ENCODE measurements around the gene FBP1.
"Not testable (repeated sequence)": the region's sequence is repeated elsewhere in the genome, so short reads cannot be mapped to it uniquely, and the experiment has no call there.

Gene FBP1

GRCh38 chr9:94591876-94592275 is 47.4 kb downstream of the FBP1 start:
- Histone ChIP-seq H3K4me2 (ENCODE audit: low read length) (no peak overlapping the region), H3K36me3 (ENCODE audit: insufficient read depth, low read length) (no peaks in the 10 kb centered on the region), H3F3A (ENCODE audit: insufficient read depth, low read length) (no peaks in the 10 kb centered on the region), H3K27me3 (ENCODE audit: insufficient read depth, low read length) (peaks cover 11% of the 10 kb centered on the region; the same call in 1 of the 2 replicates), H3K9ac (ENCODE audit: low read length) (no peak overlapping the region), H3K27ac (ENCODE audit: low read depth, low read length, poor library complexity, severe bottlenecking) (no peak overlapping the region), H3K9me2 (ENCODE audit: low read depth, low read length) (no peaks in the 10 kb centered on the region), H3K4me3 (ENCODE audit: low read depth, low read length, poor library complexity, severe bottlenecking) (no peak overlapping the region), H3K79me2 (ENCODE audit: insufficient read depth, low read length) (no peaks in the 10 kb centered on the region), H4K20me1 (ENCODE audit: insufficient read depth, low read length) (no peaks in the 10 kb centered on the region), H3K4me1 (ENCODE audit: insufficient read depth, low read length, severe bottlenecking) (no peaks in the 10 kb centered on the region), H3K9me3 (ENCODE audit: low read length) (no peaks in the 10 kb centered on the region), H2AFZ (ENCODE audit: low read length) (no peak overlapping the region)
- TF ChIP-seq, protein P1, sequence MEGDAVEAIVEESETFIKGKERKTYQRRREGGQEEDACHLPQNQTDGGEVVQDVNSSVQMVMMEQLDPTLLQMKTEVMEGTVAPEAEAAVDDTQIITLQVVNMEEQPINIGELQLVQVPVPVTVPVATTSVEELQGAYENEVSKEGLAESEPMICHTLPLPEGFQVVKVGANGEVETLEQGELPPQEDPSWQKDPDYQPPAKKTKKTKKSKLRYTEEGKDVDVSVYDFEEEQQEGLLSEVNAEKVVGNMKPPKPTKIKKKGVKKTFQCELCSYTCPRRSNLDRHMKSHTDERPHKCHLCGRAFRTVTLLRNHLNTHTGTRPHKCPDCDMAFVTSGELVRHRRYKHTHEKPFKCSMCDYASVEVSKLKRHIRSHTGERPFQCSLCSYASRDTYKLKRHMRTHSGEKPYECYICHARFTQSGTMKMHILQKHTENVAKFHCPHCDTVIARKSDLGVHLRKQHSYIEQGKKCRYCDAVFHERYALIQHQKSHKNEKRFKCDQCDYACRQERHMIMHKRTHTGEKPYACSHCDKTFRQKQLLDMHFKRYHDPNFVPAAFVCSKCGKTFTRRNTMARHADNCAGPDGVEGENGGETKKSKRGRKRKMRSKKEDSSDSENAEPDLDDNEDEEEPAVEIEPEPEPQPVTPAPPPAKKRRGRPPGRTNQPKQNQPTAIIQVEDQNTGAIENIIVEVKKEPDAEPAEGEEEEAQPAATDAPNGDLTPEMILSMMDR (IDR thresholded peaks at IDR 0.05; ENCODE audit: low read length), result no peak
- no peak for TF ChIP-seq EZH2 (IDR thresholded peaks at IDR 0.05; ENCODE audit: borderline replicate concordance, low read length)

GRCh38 chr9:94591046-94591545 is 48.2 kb downstream of the FBP1 start:
- H3K4me1 ChIP-seq (ENCODE audit: insufficient read depth, low read length, severe bottlenecking); H3K9ac ChIP-seq (ENCODE audit: low read length); H3K9me3 ChIP-seq (ENCODE audit: low read length); H3K4me3 ChIP-seq (ENCODE audit: low read depth, low read length, poor library complexity, severe bottlenecking); H3K36me3 ChIP-seq (ENCODE audit: insufficient read depth, low read length); H3K9me2 ChIP-seq (ENCODE audit: low read depth, low read length); H3K4me2 ChIP-seq (ENCODE audit: low read length); H3F3A ChIP-seq (ENCODE audit: insufficient read depth, low read length); H4K20me1 ChIP-seq (ENCODE audit: insufficient read depth, low read length); H2AFZ ChIP-seq (ENCODE audit: low read length); H3K27ac ChIP-seq (ENCODE audit: low read depth, low read length, poor library complexity, severe bottlenecking); H3K79me2 ChIP-seq (ENCODE audit: insufficient read depth, low read length): not testable (repeated sequence)
- peaks cover 11% of the 10 kb centered on the region; the same call in 1 of the 2 replicates for H3K27me3 ChIP-seq (ENCODE audit: insufficient read depth, low read length)

DNA sequence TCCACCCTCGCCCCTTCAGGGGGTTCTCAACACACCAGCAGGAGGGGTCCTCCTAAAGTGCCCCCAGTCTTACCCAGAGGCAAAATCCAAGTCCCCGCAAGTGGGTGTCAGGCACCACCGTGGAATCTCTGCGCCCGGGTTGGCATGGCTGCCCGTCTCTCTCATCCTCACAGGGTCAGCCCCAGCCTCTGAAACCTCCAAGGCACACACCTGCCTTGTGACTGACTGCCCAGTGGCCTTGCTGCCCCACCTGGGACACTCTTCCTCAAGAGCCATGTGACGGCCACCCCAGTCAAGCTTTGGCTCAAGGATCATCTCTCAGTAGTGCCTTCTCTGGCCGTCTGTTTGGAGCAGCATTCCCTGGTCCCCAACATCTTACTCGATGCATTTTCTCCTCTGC is 50.6 kb downstream of the FBP1 start:
- Histone ChIP-seq H3K4me2 (ENCODE audit: low read length) (no peak overlapping the region), H3K27ac (ENCODE audit: low read depth, low read length, poor library complexity, severe bottlenecking) (no peak overlapping the region), H2AFZ (ENCODE audit: low read length) (no peak overlapping the region), H3K36me3 (ENCODE audit: insufficient read depth, low read length) (no peaks in the 10 kb centered on the region), H4K20me1 (ENCODE audit: insufficient read depth, low read length) (no peaks in the 10 kb centered on the region), H3F3A (ENCODE audit: insufficient read depth, low read length) (no peaks in the 10 kb centered on the region), H3K9me2 (ENCODE audit: low read depth, low read length) (no peaks in the 10 kb centered on the region), H3K27me3 (ENCODE audit: insufficient read depth, low read length) (peaks cover 11% of the 10 kb centered on the region; the same call in 1 of the 2 replicates), H3K4me1 (ENCODE audit: insufficient read depth, low read length, severe bottlenecking) (no peaks in the 10 kb centered on the region), H3K4me3 (ENCODE audit: low read depth, low read length, poor library complexity, severe bottlenecking) (no peak overlapping the region), H3K9ac (ENCODE audit: low read length) (no peak overlapping the region), H3K9me3 (ENCODE audit: low read length) (no peaks in the 10 kb centered on the region), H3K79me2 (ENCODE audit: insufficient read depth, low read length) (no peaks in the 10 kb centered on the region)
- no peak for TF ChIP-seq EZH2 (IDR thresholded peaks at IDR 0.05; ENCODE audit: borderline replicate concordance, low read length)
- TF ChIP-seq, protein P1 (IDR thresholded peaks at IDR 0.05; ENCODE audit: low read length), result no peak

DNA sequence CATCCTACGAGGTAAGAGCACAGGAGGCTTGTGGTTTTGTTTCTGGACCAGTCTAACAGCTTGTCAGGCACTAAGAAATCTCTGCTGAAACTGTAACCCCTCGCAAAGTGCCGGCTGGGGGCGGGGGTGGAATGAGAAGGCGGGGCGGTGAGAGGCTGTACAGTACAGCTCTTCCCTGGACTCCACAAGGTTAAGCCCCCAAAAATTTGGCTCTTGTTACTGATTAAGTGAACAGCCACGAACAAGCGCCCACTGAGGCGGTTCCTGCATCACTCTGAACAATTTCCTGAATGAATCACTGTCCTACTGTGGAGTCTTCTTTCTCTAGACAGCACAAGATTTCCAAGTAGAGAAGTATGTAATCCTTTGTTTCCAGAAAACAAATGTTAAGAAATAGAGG is 52.5 kb downstream of the FBP1 start:
- no peak overlapping the region for H3K4me3 ChIP-seq (ENCODE audit: low read depth, low read length, poor library complexity, severe bottlenecking)
- no peak overlapping the region for H2AFZ ChIP-seq (ENCODE audit: low read length)
- peaks cover 10% of the 10 kb centered on the region; the same call in 1 of the 2 replicates for H3K27me3 ChIP-seq (ENCODE audit: insufficient read depth, low read length)
- no peaks in the 10 kb centered on the region for H3K9me3 ChIP-seq (ENCODE audit: low read length)
- no peak overlapping the region for H3K27ac ChIP-seq (ENCODE audit: low read depth, low read length, poor library complexity, severe bottlenecking)
- TF ChIP-seq EZH2 (IDR thresholded peaks at IDR 0.05; ENCODE audit: borderline replicate concordance, low read length), result no peak
- TF ChIP-seq, protein P1 (IDR thresholded peaks at IDR 0.05; ENCODE audit: low read length), result no peak
- H3F3A ChIP-seq (ENCODE audit: insufficient read depth, low read length), result no peaks in the 10 kb centered on the region
- H3K4me2 ChIP-seq (ENCODE audit: low read length), result no peak overlapping the region
- no peak overlapping the region for H3K9ac ChIP-seq (ENCODE audit: low read length)
- H3K4me1 ChIP-seq (ENCODE audit: insufficient read depth, low read length, severe bottlenecking), result no peaks in the 10 kb centered on the region
- H3K79me2 ChIP-seq (ENCODE audit: insufficient read depth, low read length), result no peaks in the 10 kb centered on the region
- no peaks in the 10 kb centered on the region for H4K20me1 ChIP-seq (ENCODE audit: insufficient read depth, low read length)
- H3K36me3 ChIP-seq (ENCODE audit: insufficient read depth, low read length), result no peaks in the 10 kb centered on the region
- no peaks in the 10 kb centered on the region for H3K9me2 ChIP-seq (ENCODE audit: low read depth, low read length)

Measured in OCI-LY1 (cell line).